Measurements from ENCODE around the gene CPLANE1.
"Not testable (repeated sequence)": the region's sequence is repeated elsewhere in the genome, so short reads cannot be mapped to it uniquely, and the experiment has no call there.

Gene CPLANE1

GRCh38 chr5:37248970-37249814 is at the start of gene CPLANE1:
TSS of gene CPLANE1 (minus strand) at chr5:37249376. CDS start at chr5:37247698, 1,678 bp downstream.
- DNase-seq: peak; percentile 73

DNA sequence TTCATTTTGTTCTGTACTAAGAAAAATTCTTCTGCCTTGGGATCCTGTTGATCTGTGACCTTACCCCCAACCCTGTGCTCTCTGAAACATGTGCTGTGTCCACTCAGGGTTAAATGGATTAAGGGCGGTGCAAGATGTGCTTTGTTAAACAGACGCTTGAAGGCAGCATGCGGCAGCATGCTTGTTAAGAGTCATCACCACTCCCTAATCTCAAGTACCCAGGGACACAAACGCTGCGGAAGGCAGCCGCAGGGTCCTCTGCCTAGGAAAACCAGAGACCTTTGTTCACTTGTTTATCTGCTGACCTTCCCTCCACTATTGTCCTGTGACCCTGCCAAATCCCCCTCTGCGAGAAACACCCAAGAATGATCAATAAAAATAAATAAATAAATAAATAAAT is 47.1 kb upstream of the CPLANE1 start:
- not testable (repeated sequence) for DNase-seq

DNA sequence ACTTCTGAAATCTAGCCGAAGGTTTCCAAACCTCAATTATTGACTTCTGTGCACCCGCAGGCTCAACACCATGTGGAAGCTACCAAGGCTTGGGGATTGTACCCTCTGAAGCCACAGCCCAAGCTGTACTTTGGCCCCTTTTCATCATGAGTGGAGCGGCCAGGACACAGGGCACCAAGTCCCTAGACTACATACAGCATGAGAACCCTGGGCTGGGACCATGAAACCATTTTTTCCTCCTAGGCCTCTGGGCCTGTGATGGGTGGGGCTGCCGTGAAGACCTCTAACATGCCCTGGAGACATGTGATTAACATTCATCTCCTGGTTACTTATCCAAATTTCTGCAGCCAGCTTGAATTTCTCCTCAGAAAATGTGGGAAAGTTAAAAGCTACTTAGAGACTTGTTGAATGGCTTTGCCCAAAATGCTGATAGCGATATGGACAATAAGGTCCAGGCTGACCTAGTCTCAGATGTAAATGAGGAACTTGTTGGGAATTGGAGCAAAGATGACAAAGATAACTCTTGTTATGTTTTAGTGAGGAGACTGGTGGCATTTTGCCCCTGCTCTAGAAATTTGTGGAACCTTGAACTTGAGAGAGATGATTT is 34.1 kb upstream of the CPLANE1 start:
- no peak for DNase-seq

DNA sequence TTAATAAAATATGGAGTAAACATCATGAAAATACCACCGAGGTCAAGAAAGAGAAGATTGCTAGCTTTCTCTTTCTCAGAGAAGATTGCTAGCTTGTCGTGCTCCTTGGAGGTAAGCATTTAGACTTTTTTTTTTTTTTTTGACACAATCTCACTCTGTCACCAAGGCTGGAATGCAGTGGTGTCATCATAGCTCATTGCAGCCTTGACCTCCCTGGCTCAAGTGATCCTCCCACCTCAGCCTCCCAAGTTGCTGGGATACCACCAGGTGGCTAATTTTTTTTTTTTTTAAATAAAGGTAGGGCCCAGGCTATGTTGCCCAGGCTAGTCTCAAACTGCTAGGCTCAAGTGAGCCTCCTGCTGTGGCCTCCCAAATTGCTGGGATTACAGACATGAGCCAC is 26.3 kb upstream of the CPLANE1 start:
- no peak for DNase-seq

DNA sequence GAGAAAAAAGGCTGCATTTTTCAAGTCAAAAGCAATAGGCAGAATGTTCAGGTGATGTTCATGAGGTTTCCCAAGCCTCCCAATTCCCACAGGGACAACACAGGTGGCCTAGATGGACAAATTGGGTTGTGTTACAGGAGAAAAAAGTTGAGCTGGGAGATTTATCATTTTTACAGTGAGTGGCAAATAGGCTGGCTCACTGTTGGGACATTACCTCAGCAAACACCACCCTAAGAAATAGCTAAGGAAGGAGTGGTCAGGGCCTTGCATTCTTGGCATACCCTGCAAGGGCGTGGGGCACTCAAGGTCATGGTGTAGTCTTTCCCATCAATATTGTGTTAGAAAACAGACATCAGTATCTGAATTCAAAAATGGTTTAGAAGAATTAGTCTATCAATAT is 23.3 kb upstream of the CPLANE1 start:
- no peak for DNase-seq

- not testable (repeated sequence) for DNase-seq
Observed at GRCh38 chr5:37268100-37268499, 18.9 kb upstream of the CPLANE1 start.

GRCh38 chr5:37255774-37256358 is 6.7 kb upstream of the CPLANE1 start:
- no peak for DNase-seq

DNA sequence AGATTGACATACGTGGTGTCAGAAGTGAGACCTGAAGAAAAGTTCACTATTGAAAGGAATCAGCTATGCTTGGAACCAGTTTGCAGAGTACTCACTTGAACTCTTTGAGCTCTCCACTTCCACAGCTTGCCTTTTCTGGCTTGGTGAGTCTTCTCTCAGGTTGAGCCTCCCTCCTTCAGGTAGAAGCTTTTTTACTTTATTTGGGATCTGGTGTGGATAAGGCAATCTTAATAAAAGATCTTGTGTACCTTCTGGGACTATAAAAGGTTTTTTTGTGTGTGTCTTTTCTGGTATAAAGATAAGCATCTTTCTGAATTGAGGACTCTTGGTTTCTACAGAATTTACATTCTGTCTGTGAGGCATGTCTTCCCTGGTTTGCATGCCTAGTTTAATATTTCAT is 5.4 kb upstream of the CPLANE1 start:
- no peak for DNase-seq

- no peak for DNase-seq
Observed at GRCh38 chr5:37251665-37252064, 2.5 kb upstream of the CPLANE1 start.

GRCh38 chr5:37249815-37250164 is 614 bp upstream of the CPLANE1 start:
- DNase-seq: no peak

DNA sequence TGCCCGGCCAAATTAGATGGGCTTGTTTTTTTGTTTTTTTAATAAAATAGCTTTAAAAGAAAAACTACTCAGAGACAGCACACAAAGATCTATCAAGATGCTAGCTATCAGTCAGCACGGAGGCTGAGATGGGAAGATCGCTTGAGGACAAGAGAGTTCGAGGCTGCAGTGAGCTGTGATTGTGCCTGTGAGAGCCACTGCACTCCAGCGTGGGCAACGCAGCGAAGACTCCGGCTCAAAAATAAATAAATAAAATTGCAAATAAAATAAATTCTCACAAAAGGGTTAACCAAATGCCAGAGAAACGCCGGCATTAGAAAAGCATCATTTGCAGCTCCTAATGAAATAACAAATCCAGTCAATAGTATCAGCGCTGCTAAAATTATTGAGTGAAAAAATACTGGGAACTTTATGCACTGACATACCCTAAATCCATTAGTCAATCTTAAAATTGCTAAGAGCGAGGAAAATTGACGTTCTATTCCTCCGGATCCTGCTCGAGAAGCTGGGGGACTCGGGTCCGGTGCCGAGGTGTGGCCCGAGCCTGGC is 681 bp downstream of the CPLANE1 start:
- DNase-seq: no peak

- DNase-seq: no peak
Observed at GRCh38 chr5:37247496-37247895, 1.7 kb downstream of the CPLANE1 start.

DNA sequence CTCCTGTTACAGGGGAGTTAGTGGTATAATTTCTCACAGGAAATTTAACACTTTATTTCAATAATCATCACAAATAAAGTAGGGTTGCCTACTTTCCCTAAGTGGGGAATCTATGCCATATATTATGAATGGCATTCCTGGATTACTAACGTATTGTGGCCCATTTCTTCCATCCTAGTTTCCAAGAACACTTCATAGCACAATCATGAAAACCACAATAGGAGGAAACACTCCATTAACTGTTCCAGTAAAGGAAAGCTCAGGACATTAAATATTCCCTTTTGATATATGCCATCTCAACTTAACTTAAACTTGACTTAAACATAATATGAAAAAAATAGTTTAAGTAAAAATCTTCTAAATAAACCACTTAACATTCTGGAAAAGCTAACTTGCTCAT is 2.1 kb downstream of the CPLANE1 start:
- DNase-seq: no peak

DNA sequence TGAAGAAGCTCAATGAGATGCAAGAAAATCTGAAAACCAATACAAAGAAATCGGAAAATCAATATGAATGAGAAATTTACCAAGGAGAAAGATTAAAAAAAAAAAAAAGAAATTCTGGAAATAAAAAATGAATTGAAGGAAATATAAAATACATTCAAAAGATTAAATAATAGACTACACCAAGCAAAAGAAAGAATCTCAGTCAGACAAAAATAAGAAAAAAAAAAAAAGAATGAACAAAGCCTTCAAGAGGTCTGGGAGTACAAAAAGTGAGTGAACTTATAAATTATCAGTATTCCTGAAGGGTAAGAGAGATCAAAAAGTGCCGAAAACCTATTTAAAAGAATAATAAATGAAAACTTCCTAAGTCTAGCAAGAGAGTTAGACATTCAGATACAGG is 14.9 kb downstream of the CPLANE1 start:
- DNase-seq: no peak

GRCh38 chr5:37226377-37226776 is 22.8 kb downstream of the CPLANE1 start:
- DNase-seq: no peak

- DNase-seq: no peak
Observed at GRCh38 chr5:37222181-37222580, 27.0 kb downstream of the CPLANE1 start.

DNA sequence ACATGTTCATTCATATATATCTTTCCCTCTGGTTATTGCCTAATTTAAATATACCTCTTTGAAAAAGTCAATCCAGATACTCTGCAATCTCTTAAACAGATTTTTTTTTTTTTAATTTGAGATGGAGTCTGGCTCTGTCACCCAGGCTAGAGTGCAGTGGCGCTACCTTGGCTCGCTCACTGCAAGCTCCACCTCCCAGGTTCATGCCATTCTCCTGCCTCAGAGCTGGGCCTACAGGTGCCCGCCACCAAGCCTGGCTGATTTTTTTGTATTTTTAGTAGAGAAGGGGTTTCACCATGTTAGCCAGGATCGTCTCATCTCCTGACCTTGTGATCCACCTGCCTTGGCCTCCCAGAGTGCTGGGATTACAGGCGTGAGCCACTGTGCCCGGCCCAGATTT is 28.8 kb downstream of the CPLANE1 start:
- not testable (repeated sequence) for DNase-seq

- DNase-seq: not testable (repeated sequence)
Observed at GRCh38 chr5:37219384-37219783, 29.8 kb downstream of the CPLANE1 start.

- no peak for DNase-seq
Observed at GRCh38 chr5:37217976-37218375, 31.2 kb downstream of the CPLANE1 start.

DNA sequence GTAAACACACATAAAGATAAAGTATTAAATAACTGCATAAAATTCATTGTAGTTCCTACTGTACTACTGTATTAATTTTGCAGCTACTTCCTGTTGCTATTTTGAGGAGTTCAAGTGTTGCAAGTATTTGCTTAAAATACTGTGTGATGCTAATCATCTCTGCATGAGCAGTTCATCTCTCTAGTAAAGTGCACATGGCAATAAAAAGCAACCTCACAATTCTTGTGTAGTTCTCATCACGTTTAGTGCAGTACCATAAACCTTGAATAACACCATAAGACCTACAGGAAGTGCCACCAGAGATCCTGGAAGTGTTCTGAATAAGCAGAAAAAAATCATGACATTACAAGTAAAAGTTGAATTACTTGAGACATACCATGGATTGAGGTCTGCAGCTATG is 34.6 kb downstream of the CPLANE1 start:
- DNase-seq: no peak

DNA sequence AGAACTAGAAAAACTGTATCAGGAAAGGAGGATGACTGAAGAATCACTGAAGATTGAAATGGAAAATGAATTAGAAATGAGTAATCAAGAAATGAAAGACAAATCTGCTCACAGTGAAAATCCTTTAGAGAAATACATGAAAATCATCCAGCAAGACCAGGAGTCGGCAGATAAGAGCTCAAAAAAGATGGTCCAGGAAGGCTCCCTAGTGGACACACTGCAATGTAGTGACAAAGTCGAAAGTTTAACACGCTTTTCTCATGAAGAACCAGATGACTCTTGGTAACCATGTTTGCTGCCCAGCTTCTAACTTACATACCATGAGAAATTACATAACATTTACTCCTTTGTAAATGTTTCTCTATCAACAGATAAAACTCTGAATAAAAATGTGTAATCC is 37.1 kb downstream of the CPLANE1 start:
- no peak for DNase-seq

- DNase-seq: no peak
Observed at GRCh38 chr5:37211661-37212060, 37.5 kb downstream of the CPLANE1 start.

GRCh38 chr5:37208883-37209797 is 40.0 kb downstream of the CPLANE1 start:
- peak; percentile 7 for DNase-seq

Measured in CD4-positive, alpha-beta T cell treated with Interleukin-6 for 4 hours (primary cell).